Activated T-helper 1 cell treated with anti-CD3 and anti-CD28 coated beads, Interleukin-2, amount 50 U/mL, for 16 hours (primary cell): ENCODE measurements around the gene TTC31.
"Not testable (repeated sequence)": the region's sequence is repeated elsewhere in the genome, so short reads cannot be mapped to it uniquely, and the experiment has no call there.

ENCODE experiments used
- DNase-seq, 2 donors: peaks; one replicate each; pipeline ENCODE4 v3.0.0-alpha.2; 2020; ENCODE audit warnings: low read depth in 1 of 2, low spot score in 1 of 2

TTC31 gene

GRCh38 chr2:74482801-74483674 lies at the start of gene TTC31, which contains the start of gene CCDC142:
TTC31 (plus strand) TSS chr2:74483081; CDS start chr2:74483096, 15 bp downstream.
CCDC142 (minus strand) TSS chr2:74482998; CDS start chr2:74482837, 161 bp downstream.
- peak; percentile 81 to 84 for DNase-seq

DNA sequence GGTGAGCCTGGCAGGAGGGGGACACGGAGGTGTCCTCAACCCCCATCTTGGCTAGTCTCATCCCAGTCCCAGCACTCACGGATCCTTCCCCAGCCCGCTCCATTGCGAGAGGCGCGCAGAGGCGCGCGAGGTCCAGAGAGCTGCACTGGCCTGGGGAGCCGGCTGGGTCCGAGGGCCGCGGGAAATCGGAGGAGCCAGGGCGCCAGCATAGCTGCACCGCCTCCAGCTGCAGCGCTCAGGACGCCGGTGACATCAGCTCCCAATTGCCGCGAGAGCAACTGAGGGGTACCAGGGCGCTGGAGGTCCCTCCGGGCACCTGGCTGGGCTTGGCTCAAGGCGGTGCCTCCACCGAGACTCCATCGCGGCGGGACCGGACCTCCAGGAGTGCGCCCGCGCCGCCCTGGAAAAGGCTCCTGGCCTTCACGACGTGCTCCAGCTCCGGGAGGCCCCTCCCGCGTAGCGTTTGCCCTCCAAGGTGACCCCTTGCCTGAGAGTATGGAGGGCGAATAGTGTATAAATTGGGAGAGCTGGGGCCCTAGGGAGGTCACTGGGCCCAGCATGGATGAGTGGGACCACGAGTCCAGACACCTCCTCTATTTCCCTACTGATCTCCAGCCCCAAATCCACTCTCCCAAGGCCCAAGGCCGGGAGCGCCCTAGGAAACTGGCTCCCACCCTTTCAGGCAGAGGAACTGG lies 46.6 kb upstream of the TTC31 start:
- no peak for DNase-seq

- DNase-seq: no peak
These were observed 45.8 kb upstream of the TTC31 start for GRCh38 chr2:74436848-74437695.

DNA sequence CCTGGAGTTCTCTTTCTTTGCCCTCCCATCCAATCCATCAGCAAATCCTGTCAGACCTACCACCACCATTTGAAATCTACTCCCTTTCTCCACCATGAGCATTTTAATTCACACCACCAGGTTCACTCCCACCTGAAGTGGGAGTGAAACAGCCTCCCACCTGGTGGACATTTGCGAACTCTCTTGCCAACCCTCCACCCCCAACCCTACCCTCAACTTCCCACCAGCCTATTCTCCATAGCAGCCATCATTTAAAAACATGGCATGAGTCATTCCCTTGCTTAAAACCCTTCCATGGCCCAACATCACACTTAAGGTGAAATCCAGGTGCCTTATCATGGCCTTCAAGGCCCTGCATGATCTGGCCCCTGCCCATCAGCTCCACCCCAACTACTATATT lies 44.6 kb upstream of the TTC31 start:
- DNase-seq: no peak

DNA sequence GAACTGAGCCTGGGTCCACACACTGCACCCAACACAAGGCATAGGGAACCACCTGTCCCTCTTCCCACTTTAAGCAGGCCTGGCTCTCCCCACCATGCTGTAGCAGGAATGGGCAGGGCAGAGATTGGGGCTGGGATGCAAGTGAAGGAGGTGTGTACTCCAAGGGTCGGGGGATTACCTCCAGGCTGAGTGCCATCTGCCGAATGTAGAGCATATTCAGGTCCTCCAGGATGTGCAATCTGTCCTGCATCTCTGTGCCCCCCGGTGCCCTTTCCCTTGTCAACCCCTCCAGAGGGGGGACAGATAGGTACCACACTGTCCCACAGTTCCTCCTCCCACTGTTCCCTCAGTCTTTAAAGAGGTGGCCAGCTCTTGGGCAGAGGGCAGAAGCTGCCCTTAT lies 43.5 kb upstream of the TTC31 start:
- DNase-seq: no peak

GRCh38 chr2:74439803-74440377 lies 43.0 kb upstream of the TTC31 start:
- DNase-seq: no peak

DNA sequence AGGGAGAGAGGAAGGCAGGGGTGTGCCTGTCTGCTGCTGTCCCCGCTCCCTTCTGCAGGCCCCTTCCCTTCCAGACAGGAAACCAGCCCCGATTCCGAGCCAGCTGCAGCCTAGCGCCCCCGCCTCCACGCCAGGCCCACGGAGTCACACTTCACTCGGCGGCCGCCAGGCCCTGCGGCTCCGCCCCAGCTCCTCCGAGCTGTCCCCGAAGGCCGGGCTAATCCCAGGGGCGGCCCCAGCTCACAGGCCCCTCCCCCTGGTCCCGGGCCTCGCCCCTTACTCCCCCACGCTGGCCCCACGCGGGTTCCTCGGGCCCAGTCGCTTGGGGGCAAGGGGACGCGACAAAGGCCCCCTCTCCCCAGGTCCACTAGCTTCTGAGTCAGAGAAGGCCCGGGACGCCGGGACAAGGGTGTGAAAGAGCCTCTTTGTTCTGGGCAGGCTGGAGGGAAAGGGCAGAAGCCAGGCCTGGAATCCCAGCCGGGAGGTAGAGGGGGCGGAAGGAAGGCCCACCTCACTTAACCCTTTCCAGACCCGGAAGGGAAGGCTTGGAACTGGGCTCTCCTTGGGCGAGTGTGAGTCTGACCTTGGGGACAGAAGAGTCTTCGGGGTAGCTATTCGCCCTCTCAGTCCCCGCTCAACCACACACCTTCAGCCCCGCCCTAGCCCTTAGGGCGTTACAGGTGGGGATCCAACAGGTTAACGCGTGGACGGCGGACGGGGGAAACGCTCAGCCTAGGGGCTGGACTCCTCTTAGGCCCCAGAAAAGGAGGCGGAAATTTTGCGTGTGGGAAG lies 42.3 kb upstream of the TTC31 start:
- DNase-seq: no peak

DNA sequence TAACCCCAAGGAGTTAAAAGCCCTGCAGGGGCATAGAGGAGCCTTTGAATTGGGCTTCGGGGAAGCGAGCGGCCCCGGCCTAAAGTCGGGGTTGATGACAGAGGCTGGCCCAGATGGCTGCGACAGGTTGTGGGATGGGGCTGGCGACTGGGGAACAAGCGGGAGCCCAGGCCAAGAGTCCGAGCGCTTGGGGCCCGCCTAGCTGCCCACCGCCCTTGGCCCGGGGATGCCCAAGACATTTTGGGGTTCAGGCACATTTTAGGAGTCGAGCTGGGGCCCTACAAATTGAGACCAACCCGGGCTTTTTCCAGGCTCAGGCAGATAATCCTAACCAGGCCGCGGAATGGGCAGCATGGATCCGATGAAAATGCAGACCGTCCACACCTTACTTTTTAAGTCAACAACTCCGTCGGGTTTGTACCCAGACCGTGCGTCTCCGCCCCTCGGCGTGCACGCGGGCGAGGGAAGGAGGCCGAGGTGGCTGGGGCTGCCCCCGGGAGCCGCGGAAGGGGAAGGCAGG lies 41.7 kb upstream of the TTC31 start:
- no peak for DNase-seq

GRCh38 chr2:74441690-74442482 lies 41.0 kb upstream of the TTC31 start, which contains the start of gene RTKN:
RTKN (minus strand) TSS chr2:74441937; CDS start chr2:74441816, 121 bp downstream.
- DNase-seq: no peak

DNA sequence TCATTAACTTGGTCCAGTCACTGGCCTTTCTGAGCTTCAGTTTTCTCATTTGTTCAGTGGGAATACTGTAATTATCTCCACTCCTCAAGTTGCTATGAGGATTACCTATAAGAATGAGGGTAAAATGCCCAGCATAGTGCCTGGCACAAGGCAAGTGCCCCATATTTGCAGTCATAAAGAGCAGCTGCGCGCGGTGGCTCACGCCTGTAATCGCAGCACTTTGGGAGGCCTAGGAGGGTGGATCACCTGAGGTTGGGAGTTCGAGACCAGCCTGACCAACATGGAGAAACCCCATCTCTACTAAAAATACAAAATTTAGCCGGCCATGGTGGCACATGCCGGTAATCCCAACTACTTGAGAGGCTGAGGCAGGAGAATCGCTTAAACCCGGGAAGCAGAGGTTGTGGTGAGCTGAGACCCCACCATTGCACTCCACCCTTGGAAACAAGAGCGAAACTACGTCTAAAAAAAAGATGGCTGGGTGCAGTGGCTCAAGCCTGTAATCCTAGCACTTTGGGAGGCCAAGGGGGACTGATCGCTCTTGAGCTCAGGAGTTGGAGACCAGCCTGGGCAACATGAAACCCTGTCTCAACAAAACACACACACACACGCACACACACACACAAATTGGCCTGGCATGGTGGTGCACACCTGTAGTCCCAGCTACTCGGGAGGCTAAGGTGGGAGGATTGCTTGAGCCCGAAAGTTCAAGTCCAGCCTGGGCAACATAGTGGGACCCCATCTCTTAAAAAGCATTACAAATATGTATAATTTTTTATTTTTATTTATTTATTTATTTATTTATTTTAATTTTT lies 40.2 kb upstream of the TTC31 start:
- DNase-seq: not testable (repeated sequence)

DNA sequence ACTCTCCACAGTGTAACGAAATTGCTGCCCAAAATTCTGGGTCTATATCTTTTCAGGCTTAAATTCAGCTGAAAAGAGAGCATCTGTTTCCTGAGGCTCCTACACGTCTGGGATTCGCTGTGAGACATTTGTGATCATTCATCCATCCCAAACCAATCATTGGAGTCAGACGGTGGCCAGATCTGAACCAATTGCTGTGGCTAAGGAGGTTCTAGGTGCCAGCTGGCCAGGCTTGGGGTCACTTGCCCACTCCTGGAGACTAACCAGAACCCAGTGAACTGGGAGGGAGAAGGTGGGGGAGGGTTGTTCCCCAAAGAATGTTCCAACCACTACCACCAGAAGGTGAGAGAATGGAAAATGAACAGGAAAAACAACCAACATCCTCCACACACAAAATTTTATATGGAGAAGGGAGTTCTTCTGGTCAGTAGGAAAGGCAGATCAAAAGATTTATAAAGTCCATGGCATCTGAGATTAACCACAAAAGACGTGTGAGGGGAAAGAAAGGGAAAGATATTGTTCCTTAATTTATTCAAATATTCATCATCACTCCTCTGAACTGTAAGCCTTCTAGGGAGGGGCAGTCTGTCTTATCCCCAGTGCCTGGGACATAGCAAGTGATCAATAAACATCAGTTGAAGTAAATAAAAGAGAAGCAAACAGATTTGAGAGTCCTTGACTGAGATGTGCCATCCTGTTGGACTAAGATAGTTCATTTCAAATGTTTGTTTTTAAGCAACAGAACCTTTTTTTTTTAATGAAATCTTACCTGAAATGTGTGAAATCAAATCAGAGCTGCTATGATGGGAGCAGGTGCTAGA lies 38.2 kb upstream of the TTC31 start:
- no peak for DNase-seq

- DNase-seq: no peak
These were observed 35.5 kb upstream of the TTC31 start for GRCh38 chr2:74447230-74447999.

DNA sequence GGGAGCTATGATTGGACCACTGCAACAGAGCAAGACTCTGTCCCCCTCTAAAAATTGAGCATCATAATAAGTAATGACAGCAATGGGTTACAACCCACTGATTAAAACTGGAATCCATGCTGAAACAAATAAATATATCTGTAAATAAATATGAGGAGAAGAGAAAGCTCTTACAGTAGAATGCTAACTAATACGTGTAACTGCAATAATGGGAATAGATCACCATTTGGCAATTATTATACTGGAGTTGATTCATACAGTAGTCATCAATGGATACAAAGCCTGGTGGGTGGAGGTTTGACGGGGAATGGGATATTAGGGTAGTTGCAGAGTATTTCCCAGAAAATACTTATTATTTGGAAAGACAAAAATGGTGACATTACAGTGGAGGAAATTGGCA lies 34.1 kb upstream of the TTC31 start:
- DNase-seq: no peak

DNA sequence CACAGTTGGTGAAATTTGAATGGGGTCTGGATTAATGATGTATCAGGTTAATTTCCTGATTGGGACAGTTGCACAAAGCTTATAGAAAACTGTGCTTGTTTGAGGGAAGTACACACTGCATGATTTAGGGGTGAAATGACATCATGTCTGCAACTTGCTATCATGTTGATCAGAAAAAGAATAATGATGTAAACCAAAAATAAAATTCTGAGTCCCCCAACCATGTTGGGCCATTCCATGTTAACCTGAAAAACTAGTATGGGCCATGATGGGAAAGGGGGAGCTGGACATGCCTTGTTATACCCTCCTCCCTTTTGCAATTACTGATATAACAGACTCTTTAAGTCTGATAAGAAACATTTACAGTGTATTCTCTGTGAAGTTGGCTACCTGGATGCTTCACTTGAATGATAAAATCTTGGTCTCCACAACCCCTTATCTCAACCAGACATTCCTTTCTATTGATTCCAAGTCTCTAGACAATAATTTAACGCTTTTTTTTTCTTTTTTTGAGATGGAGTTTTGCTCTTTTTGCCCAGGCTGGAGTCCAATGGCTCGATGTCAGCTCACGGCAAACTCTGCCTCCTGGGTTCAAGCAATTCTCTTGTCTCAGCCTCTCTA lies 32.2 kb upstream of the TTC31 start:
- DNase-seq: no peak

GRCh38 chr2:74454654-74455511 lies 28.0 kb upstream of the TTC31 start, which contains the start of gene INO80B:
INO80B (plus strand) TSS chr2:74455087; CDS start chr2:74455117, 30 bp downstream.
- peak; percentile 94 to 96 for DNase-seq
